ENCODE results near the gene FCGBP.
"Not testable (repeated sequence)": the region's sequence is repeated elsewhere in the genome, so short reads cannot be mapped to it uniquely, and the experiment has no call there.

Gene FCGBP

GRCh38 chr19:39966617-39967016 is 32.2 kb upstream of the FCGBP start:
- no peak overlapping the region for H3K27ac Mint-ChIP-seq (ENCODE audit: low read depth)
- H3K27me3 Mint-ChIP-seq: no peaks in the 10 kb centered on the region

GRCh38 chr19:39963898-39964297 is 29.5 kb upstream of the FCGBP start:
- ATAC-seq (replicated peaks; ENCODE audit: extremely low read depth, poor library complexity, severe bottlenecking): no peak
- no peak overlapping the region for H3K27ac Mint-ChIP-seq (ENCODE audit: low read depth)

More at GRCh38 chr19:39966617-39967016, 32.2 kb upstream of the FCGBP start:
- Mint-ChIP-seq H3K36me3 (ENCODE audit: insufficient read depth) (peaks cover 12% of the 10 kb centered on the region), H3K4me1 (peaks cover 27% of the 10 kb centered on the region), H3K4me3 (no peak overlapping the region), H3K9me3 (no peaks in the 10 kb centered on the region)
- no peak for ATAC-seq (replicated peaks; ENCODE audit: extremely low read depth, poor library complexity, severe bottlenecking)
- DNase-seq (ENCODE audit: low spot score in 2 of 2): no peak

GRCh38 chr19:39959407-39959806 is 25.0 kb upstream of the FCGBP start:
- Mint-ChIP-seq H3K27ac (ENCODE audit: low read depth) (peak overlapping the region; percentile 78), H3K4me1 (peaks cover 16% of the 10 kb centered on the region)
- H3K4me3 Mint-ChIP-seq; H3K27me3 Mint-ChIP-seq; DNase-seq (ENCODE audit: low spot score in 2 of 2); H3K36me3 Mint-ChIP-seq (ENCODE audit: insufficient read depth); H3K9me3 Mint-ChIP-seq; ATAC-seq (replicated peaks; ENCODE audit: extremely low read depth, poor library complexity, severe bottlenecking): not testable (repeated sequence)

More at GRCh38 chr19:39963898-39964297, 29.5 kb upstream of the FCGBP start:
- no peaks in the 10 kb centered on the region for H3K27me3 Mint-ChIP-seq
- H3K9me3 Mint-ChIP-seq: no peaks in the 10 kb centered on the region
- H3K4me3 Mint-ChIP-seq: no peak overlapping the region
- DNase-seq (ENCODE audit: low spot score in 2 of 2): no peak
- H3K4me1 Mint-ChIP-seq: peaks cover 14% of the 10 kb centered on the region
- peaks cover 4% of the 10 kb centered on the region for H3K36me3 Mint-ChIP-seq (ENCODE audit: insufficient read depth)

- H3K36me3 Mint-ChIP-seq (ENCODE audit: insufficient read depth); ATAC-seq (replicated peaks; ENCODE audit: extremely low read depth, poor library complexity, severe bottlenecking); H3K9me3 Mint-ChIP-seq; DNase-seq (ENCODE audit: low spot score in 2 of 2); H3K4me3 Mint-ChIP-seq; H3K27me3 Mint-ChIP-seq: not testable (repeated sequence)
- peak overlapping the region; percentile 78 for H3K27ac Mint-ChIP-seq (ENCODE audit: low read depth)
- H3K4me1 Mint-ChIP-seq: peaks cover 20% of the 10 kb centered on the region
Observed at GRCh38 chr19:39958942-39959341, 24.5 kb upstream of the FCGBP start.

- H3K9me3 Mint-ChIP-seq; H3K27me3 Mint-ChIP-seq; H3K36me3 Mint-ChIP-seq (ENCODE audit: insufficient read depth); DNase-seq (ENCODE audit: low spot score in 2 of 2); H3K4me3 Mint-ChIP-seq; ATAC-seq (replicated peaks; ENCODE audit: extremely low read depth, poor library complexity, severe bottlenecking); H3K27ac Mint-ChIP-seq (ENCODE audit: low read depth): not testable (repeated sequence)
- peaks cover 31% of the 10 kb centered on the region for H3K4me1 Mint-ChIP-seq
Observed at GRCh38 chr19:39957886-39958285, 23.5 kb upstream of the FCGBP start.

GRCh38 chr19:39953915-39954314 is 19.5 kb upstream of the FCGBP start:
- no peak overlapping the region for H3K4me3 Mint-ChIP-seq
- H3K27me3 Mint-ChIP-seq: no peaks in the 10 kb centered on the region
- peaks cover 8% of the 10 kb centered on the region for H3K36me3 Mint-ChIP-seq (ENCODE audit: insufficient read depth)
- ATAC-seq (replicated peaks; ENCODE audit: extremely low read depth, poor library complexity, severe bottlenecking): no peak
- H3K27ac Mint-ChIP-seq (ENCODE audit: low read depth): peak overlapping the region; percentile 94
- peaks cover 44% of the 10 kb centered on the region for H3K4me1 Mint-ChIP-seq
- H3K9me3 Mint-ChIP-seq: peaks cover 5% of the 10 kb centered on the region
- no peak for DNase-seq (ENCODE audit: low spot score in 2 of 2)

- peak overlapping the region; percentile 94 for H3K27ac Mint-ChIP-seq (ENCODE audit: low read depth)
- ATAC-seq (replicated peaks; ENCODE audit: extremely low read depth, poor library complexity, severe bottlenecking): no peak
Observed at GRCh38 chr19:39951686-39952085, 17.3 kb upstream of the FCGBP start.

GRCh38 chr19:39951065-39951650 is 16.7 kb upstream of the FCGBP start:
- peak overlapping the region; percentile 66 for H3K4me3 Mint-ChIP-seq
- no peak for DNase-seq (ENCODE audit: low spot score in 2 of 2)
- peaks cover 5% of the 10 kb centered on the region for H3K9me3 Mint-ChIP-seq
- ATAC-seq (replicated peaks; ENCODE audit: extremely low read depth, poor library complexity, severe bottlenecking): no peak
- peaks cover 8% of the 10 kb centered on the region for H3K36me3 Mint-ChIP-seq (ENCODE audit: insufficient read depth)
- peaks cover 49% of the 10 kb centered on the region for H3K4me1 Mint-ChIP-seq
- peak overlapping the region; percentile 94 for H3K27ac Mint-ChIP-seq (ENCODE audit: low read depth)
- no peaks in the 10 kb centered on the region for H3K27me3 Mint-ChIP-seq

More at GRCh38 chr19:39951686-39952085, 17.3 kb upstream of the FCGBP start:
- Mint-ChIP-seq H3K9me3 (peaks cover 5% of the 10 kb centered on the region), H3K36me3 (ENCODE audit: insufficient read depth) (peaks cover 8% of the 10 kb centered on the region), H3K27me3 (no peaks in the 10 kb centered on the region), H3K4me3 (peak overlapping the region; percentile 66), H3K4me1 (peaks cover 49% of the 10 kb centered on the region)
- DNase-seq (ENCODE audit: low spot score in 2 of 2): no peak

- Mint-ChIP-seq H3K4me1 (peaks cover 47% of the 10 kb centered on the region), H3K9me3 (peaks cover 8% of the 10 kb centered on the region)
Observed at GRCh38 chr19:39949026-39949747, 14.8 kb upstream of the FCGBP start.

GRCh38 chr19:39946532-39946931 is 12.1 kb upstream of the FCGBP start:
- no peak for ATAC-seq (replicated peaks; ENCODE audit: extremely low read depth, poor library complexity, severe bottlenecking)
- Mint-ChIP-seq H3K27ac (ENCODE audit: low read depth) (peak overlapping the region; percentile 46), H3K36me3 (ENCODE audit: insufficient read depth) (peaks cover 8% of the 10 kb centered on the region), H3K4me1 (peaks cover 43% of the 10 kb centered on the region), H3K27me3 (no peaks in the 10 kb centered on the region), H3K4me3 (no peak overlapping the region), H3K9me3 (peaks cover 6% of the 10 kb centered on the region)
- no peak for DNase-seq (ENCODE audit: low spot score in 2 of 2)

More at GRCh38 chr19:39949026-39949747, 14.8 kb upstream of the FCGBP start:
- Mint-ChIP-seq H3K4me3 (no peak overlapping the region), H3K27ac (ENCODE audit: low read depth) (no peak overlapping the region), H3K36me3 (ENCODE audit: insufficient read depth) (peaks cover 8% of the 10 kb centered on the region), H3K27me3 (no peaks in the 10 kb centered on the region)
- no peak for ATAC-seq (replicated peaks; ENCODE audit: extremely low read depth, poor library complexity, severe bottlenecking)
- DNase-seq (ENCODE audit: low spot score in 2 of 2): no peak

- H3K4me3 Mint-ChIP-seq: peak overlapping the region; percentile 67
Observed at GRCh38 chr19:39943586-39943985, 9.2 kb upstream of the FCGBP start.

GRCh38 chr19:39942366-39942730 is 7.9 kb upstream of the FCGBP start:
- peaks cover 48% of the 10 kb centered on the region for H3K4me1 Mint-ChIP-seq
- H3K27ac Mint-ChIP-seq (ENCODE audit: low read depth): peak overlapping the region; percentile 88
- DNase-seq (ENCODE audit: low spot score in 2 of 2) (no peak), ATAC-seq (replicated peaks; ENCODE audit: extremely low read depth, poor library complexity, severe bottlenecking) (no peak)
- peak overlapping the region; percentile 67 for H3K4me3 Mint-ChIP-seq
- H3K36me3 Mint-ChIP-seq (ENCODE audit: insufficient read depth): peaks cover 10% of the 10 kb centered on the region
- H3K27me3 Mint-ChIP-seq: no peaks in the 10 kb centered on the region
- H3K9me3 Mint-ChIP-seq: peaks cover 12% of the 10 kb centered on the region

More at GRCh38 chr19:39943586-39943985, 9.2 kb upstream of the FCGBP start:
- Mint-ChIP-seq H3K4me1 (peaks cover 47% of the 10 kb centered on the region), H3K27me3 (no peaks in the 10 kb centered on the region), H3K9me3 (peaks cover 12% of the 10 kb centered on the region), H3K36me3 (ENCODE audit: insufficient read depth) (peaks cover 10% of the 10 kb centered on the region), H3K27ac (ENCODE audit: low read depth) (peak overlapping the region; percentile 88)
- ATAC-seq (replicated peaks; ENCODE audit: extremely low read depth, poor library complexity, severe bottlenecking) (no peak), DNase-seq (ENCODE audit: low spot score in 2 of 2) (no peak)

Data from central memory CD8-positive, alpha-beta T cell (primary cell).